ENCODE measurements around the gene IL22. TPM values are rescaled to one million over a fixed set of nuclear protein-coding genes. Genes with fewer than 3 reads are reported as not detected.

Gene IL22
- total RNA-seq, 1 experiment from 2014 or later, result not detected

DNA sequence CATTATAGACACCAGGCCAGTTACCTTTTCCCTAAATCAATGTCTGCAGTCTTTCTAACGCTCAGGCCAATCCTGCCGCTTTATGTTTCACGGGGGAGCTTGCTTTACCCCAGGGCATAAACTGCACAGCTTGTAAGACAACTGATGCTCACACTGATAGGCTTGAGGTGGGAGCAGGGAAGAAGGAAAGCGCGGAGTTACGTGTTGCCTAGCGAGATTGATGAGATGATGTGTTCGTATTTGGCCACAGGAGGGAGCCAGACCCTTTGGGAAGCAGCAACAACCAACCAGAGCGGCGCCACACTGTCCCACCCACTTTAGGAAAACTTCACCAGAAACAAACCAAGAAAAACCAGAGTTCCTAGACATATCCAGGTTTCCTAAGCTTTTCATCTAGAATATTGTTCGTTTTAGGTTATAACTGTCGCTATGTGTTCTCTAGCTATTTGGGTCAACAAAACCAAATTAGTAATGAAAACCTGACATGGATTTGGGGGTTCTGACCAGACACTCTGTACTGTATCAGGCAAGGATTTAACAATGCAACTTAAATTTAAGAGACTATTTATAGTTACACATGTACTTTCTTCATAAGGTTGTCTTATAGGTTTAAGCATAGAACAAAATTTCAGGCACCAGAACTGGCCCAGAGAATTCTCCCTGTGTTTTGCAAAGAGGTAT is 30.2 kb downstream of the IL22 start:
- Mint-ChIP-seq H3K36me3 (ENCODE audit: insufficient read depth in 1 of 3, low read depth in 3 of 3) (no peaks in the 10 kb centered on the region), H3K9me3 (no peaks in the 10 kb centered on the region), H3K27ac (no peak overlapping the region; a peak in 1 of 7 replicates), H3K27me3 (ENCODE audit: low read depth) (peaks cover 2% of the 10 kb centered on the region; the same call in 1 of the 2 replicates), H3K4me1 (peaks cover 8% of the 10 kb centered on the region in 2 experiments; a peak in 3 of 4 replicates), H3K4me3 (no peak overlapping the region)
- Histone ChIP-seq H3K4ac (ENCODE audit: low read depth, low read length) (no peak overlapping the region), H3K9me3 (ENCODE audit: control insufficient read depth, low read depth, low read length) (no peaks in the 10 kb centered on the region), H3K56ac (ENCODE audit: insufficient read length, low read depth, low read length) (no peak overlapping the region), H3K4me2 (ENCODE audit: insufficient read depth, insufficient read length, low read length) (no peak overlapping the region), H2BK12ac (ENCODE audit: insufficient read length, low read depth, low read length) (no peak overlapping the region), H2BK15ac (ENCODE audit: low read depth, low read length) (no peak overlapping the region), H2BK20ac (ENCODE audit: low read depth, low read length, poor library complexity, severe bottlenecking) (no peak overlapping the region), H3K27ac (ENCODE audit: insufficient read length, low read depth, low read length) (no peak overlapping the region), H2BK5ac (ENCODE audit: insufficient read length, low read length) (no peak overlapping the region), H4K8ac (replicated peaks; ENCODE audit: insufficient read length, low read depth, low read length) (no peak overlapping the region), H3T11ph (ENCODE audit: low read length) (no peak overlapping the region), H3K14ac (ENCODE audit: insufficient read depth, low read length) (no peak overlapping the region), H4K5ac (ENCODE audit: insufficient read length, low read depth, low read length) (no peak overlapping the region), H3K27me3 (ENCODE audit: insufficient read depth, low read length) (no peaks in the 10 kb centered on the region), H2AK5ac (ENCODE audit: insufficient read length, low read length) (no peak overlapping the region), H2AFZ (ENCODE audit: low read length) (no peak overlapping the region), H3K79me1 (ENCODE audit: insufficient read depth, low read depth, low read length, poor library complexity, severe bottlenecking) (no peaks in the 10 kb centered on the region), H3K9ac (ENCODE audit: extremely low read depth, insufficient read length, low read length) (no peak overlapping the region), H3K4me1 (ENCODE audit: insufficient read depth, low read length) (no peaks in the 10 kb centered on the region), H4K91ac (ENCODE audit: insufficient read length, low read depth, low read length) (no peak overlapping the region), H3K23me2 (ENCODE audit: insufficient read length, low read depth, low read length, poor library complexity, severe bottlenecking) (no peaks in the 10 kb centered on the region), H3K79me2 (ENCODE audit: insufficient read depth, low read length) (no peaks in the 10 kb centered on the region), H3K18ac (ENCODE audit: insufficient read length, low read depth, low read length) (no peak overlapping the region), H2BK120ac (ENCODE audit: low read depth, low read length, poor library complexity, severe bottlenecking) (no peak overlapping the region), H4K20me1 (ENCODE audit: control insufficient read depth, insufficient read depth, insufficient read length) (no peaks in the 10 kb centered on the region), H3K23ac (ENCODE audit: insufficient read length, low read depth, low read length) (no peak overlapping the region)
- TF ChIP-seq, protein P1, sequence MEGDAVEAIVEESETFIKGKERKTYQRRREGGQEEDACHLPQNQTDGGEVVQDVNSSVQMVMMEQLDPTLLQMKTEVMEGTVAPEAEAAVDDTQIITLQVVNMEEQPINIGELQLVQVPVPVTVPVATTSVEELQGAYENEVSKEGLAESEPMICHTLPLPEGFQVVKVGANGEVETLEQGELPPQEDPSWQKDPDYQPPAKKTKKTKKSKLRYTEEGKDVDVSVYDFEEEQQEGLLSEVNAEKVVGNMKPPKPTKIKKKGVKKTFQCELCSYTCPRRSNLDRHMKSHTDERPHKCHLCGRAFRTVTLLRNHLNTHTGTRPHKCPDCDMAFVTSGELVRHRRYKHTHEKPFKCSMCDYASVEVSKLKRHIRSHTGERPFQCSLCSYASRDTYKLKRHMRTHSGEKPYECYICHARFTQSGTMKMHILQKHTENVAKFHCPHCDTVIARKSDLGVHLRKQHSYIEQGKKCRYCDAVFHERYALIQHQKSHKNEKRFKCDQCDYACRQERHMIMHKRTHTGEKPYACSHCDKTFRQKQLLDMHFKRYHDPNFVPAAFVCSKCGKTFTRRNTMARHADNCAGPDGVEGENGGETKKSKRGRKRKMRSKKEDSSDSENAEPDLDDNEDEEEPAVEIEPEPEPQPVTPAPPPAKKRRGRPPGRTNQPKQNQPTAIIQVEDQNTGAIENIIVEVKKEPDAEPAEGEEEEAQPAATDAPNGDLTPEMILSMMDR (conservative IDR thresholded peaks at IDR 0.05), result peak; percentile 89
- no CpG with 5 or more reads among the region's 12 CpGs for WGBS (ENCODE audit: extremely low coverage, insufficient read length, low lambda C conversion rate)
- peak; percentile 92 for DNase-seq
